HG03442 (cell line): ENCODE measurements around the gene PDCD1.
"Not testable (repeated sequence)": the region's sequence is repeated elsewhere in the genome, so short reads cannot be mapped to it uniquely, and the experiment has no call there.

Source experiments
- ATAC-seq: cut with Tn5 transposase; IDR thresholded peaks from one replicate; pipeline ENCODE4 v1.9.1; 2021; ENCODE audit warnings: mild to moderate bottlenecking, moderate library complexity; ENCODE audit not compliant: unreplicated experiment

PDCD1 gene

GRCh38 chr2:241802421-241803318 lies 56.0 kb downstream of the PDCD1 start:
- ATAC-seq = no peak

DNA sequence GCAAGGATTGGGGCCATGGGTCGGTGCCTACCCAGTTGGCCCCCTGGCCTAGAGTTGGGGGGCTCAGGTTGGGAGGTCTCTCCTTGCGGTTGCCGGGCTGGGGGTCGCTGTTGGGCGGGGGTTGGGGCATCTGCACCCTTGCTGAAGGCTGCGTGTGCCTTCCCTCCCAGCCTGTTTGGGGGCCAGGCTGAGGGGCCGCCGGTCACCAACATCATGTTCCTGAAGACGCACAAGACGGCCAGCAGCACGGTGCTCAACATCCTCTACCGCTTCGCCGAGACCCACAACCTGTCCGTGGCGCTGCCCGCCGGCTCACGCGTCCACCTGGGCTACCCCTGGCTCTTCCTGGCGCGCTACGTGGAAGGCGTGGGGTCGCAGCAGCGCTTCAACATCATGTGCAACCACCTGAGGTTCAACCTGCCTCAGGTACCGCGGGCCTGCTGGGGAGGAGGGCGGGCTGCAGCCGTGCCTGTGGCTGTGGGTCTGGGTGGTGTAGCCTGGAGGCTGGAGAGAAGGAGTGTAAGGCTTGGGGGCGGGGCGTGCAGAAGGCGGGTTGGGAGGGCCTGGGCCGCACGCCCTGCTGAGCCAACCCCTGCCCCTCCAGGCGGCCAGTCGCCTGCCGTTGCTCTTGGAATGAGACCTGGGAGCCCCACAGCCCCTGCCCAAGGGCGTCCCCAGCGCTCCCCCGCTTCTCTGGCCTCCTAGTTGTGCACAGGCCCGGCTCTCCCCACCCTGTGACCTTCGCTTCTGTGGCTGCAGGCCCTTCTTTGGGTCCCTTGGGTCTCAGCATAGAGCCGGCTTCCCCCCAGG lies 56.9 kb downstream of the PDCD1 start:
- ATAC-seq = no peak

DNA sequence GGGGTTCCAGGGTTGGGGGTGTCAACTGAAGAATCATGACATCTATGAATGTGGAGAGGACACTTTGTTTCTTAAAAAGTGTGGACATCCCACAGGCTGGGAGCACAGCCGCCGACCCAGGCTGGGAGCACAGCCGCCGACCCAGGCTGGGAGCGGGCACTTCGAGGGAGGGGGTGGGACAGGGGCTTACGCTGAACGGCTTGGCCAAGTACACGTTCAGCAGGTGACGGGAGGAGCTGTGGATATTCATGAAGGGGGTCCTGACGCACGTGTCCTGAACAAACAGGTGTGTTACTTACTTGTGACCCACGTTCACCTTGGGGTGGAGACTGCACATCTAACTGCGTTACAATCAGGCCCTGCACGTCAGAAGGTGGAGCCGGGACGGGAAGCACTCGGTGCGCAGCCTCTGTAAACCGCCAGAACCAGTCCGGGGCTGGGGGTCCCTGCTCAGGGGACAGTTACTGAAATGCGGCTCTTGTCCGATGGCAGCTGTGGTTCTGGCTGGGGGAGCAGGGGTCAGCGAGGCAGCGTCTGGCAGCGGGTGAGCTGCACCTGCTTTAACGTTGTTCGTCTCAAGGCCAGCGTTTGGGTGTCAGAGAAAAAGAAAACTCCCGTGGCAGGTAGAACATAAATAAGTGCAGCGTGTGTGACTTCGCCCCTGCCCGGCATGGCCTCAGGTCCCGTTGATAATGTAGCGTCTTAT lies 58.3 kb downstream of the PDCD1 start:
- ATAC-seq = not testable (repeated sequence)
